Myocyte (in vitro differentiated cells): Measurements from ENCODE around the gene RPL22. TPM values are rescaled to one million over a fixed set of nuclear protein-coding genes. Genes with fewer than 3 reads are reported as not detected.

ENCODE experiments used
- total RNA-seq: library from RNA; depleted of rRNA; stranded (reverse); fragments of >200 nt; gene quantifications from 2 replicates; pipeline ENCODE4 v1.2.3, GENCODE V29; 2014

The RPL22 gene
- total RNA-seq, 1 donor from 2014 or later, result 160 TPM

Other genes starting within 250 kb of the RPL22 start
- 2.9 and 4.4 TPM in 2 replicates for gene NPHP4, start 207.2 kb downstream of the RPL22 start, total RNA-seq
- gene KCNAB2, start 153.7 kb downstream of the RPL22 start, total RNA-seq, result 1.2 and 1.8 TPM in 2 replicates
- gene CHD5, start 19.3 kb downstream of the RPL22 start, total RNA-seq, result 0.10 TPM in 1 of 2 replicates, not detected in the other
- gene RNF207, start 6.5 kb upstream of the RPL22 start, total RNA-seq, result 0.36 and 0.86 TPM in 2 replicates
- gene ICMT, start 36.4 kb upstream of the RPL22 start, total RNA-seq, result 180 and 182 TPM in 2 replicates
- gene HES3, start 44.6 kb upstream of the RPL22 start, total RNA-seq, result not detected in 2 replicates
- gene GPR153, start 61.5 kb upstream of the RPL22 start, total RNA-seq, result 192 and 339 TPM in 2 replicates
- 18.7 and 35.2 TPM in 2 replicates for gene ACOT7, start 194.2 kb upstream of the RPL22 start, total RNA-seq
- gene HES2, start 220.3 kb upstream of the RPL22 start, total RNA-seq, result 12.5 and 24.4 TPM in 2 replicates
- 0.03 and 0.31 TPM in 2 replicates for gene ESPN, start 225.2 kb upstream of the RPL22 start, total RNA-seq